Urinary bladder (tissue), 4 donors: ENCODE data around the gene CFAP221. TPM values are rescaled to one million over a fixed set of nuclear protein-coding genes. Genes with fewer than 3 reads are reported as not detected.
"Not testable (repeated sequence)": the region's sequence is repeated elsewhere in the genome, so short reads cannot be mapped to it uniquely, and the experiment has no call there.

ENCODE experiments used
- DNase-seq: peaks from one replicate; pipeline ENCODE4 v3.0.0-alpha.2; 2015; ENCODE audit errors: extremely low spot score
- H3K27ac ChIP-seq: one replicate; pipeline ENCODE4 v1.5.1; 2013; ENCODE audit warnings: low read depth, mild to moderate bottlenecking, moderate library complexity
- H3K36me3 ChIP-seq: one replicate; pipeline ENCODE4 v1.6.1; 2013; ENCODE audit warnings: mild to moderate bottlenecking, moderate library complexity; ENCODE audit not compliant: insufficient read depth
- H3K4me1 ChIP-seq: one replicate; pipeline ENCODE4 v1.6.1; 2013; ENCODE audit warnings: mild to moderate bottlenecking, moderate library complexity; ENCODE audit not compliant: insufficient read depth
- H3K4me3 ChIP-seq: one replicate; pipeline ENCODE4 v1.5.1; 2013; ENCODE audit warnings: low read depth, low read length
- WGBS: extraction: QIAGEN DNeasy Blood & Tissue Kit; methylation state at CpG from one replicate; pipeline ENCODE4 v1.1.7; 2013; 5-methylcytosine and 5-hydroxymethylcytosine counted together
- polyA plus RNA-seq: library from polyadenylated mRNA; stranded (reverse); fragments of 200-250 nt; gene quantifications from one replicate; pipeline ENCODE4 v1.2.3, GENCODE V29; 2013
- total RNA-seq: library from RNA; depleted of rRNA; stranded (reverse); fragments of >200 nt; gene quantifications from one replicate; pipeline ENCODE4 v1.2.3, GENCODE V29; 2014
- donor health status: healthy with polysubstance abuse.
- donor health status: healthy.

CFAP221 gene
- total and polyA plus RNA-seq, 2 donors: 0.09 to 0.95 TPM

GRCh38 chr2:119617455-119617854, 73.2 kb downstream of the CFAP221 start:
- 82% methylated on average over 2 of the region's 2 CpGs for WGBS

GRCh38 chr2:119618725-119619124, 74.5 kb downstream of the CFAP221 start:
- 52% methylated on average over 7 of the region's 7 CpGs for WGBS
- not testable (repeated sequence) for H3K4me1 ChIP-seq, H3K4me3 ChIP-seq, H3K36me3 ChIP-seq, H3K27ac ChIP-seq, DNase-seq

More at GRCh38 chr2:119617455-119617854, 73.2 kb downstream of the CFAP221 start:
- no peak for DNase-seq
- no peak overlapping the region for H3K4me3 ChIP-seq
- H3K36me3 ChIP-seq: no peaks in the 10 kb centered on the region
- no peaks in the 10 kb centered on the region for H3K4me1 ChIP-seq
- H3K27ac ChIP-seq: no peak overlapping the region

- no peaks in the 10 kb centered on the region for H3K4me1 ChIP-seq
- DNase-seq: no peak
- WGBS: 93% methylated on average over 3 of the region's 3 CpGs
These were observed 81.0 kb downstream of the CFAP221 start for GRCh38 chr2:119625226-119625625.

GRCh38 chr2:119629323-119629825, 85.1 kb downstream of the CFAP221 start:
- DNase-seq: no peak
- Histone ChIP-seq H3K36me3 (no peaks in the 10 kb centered on the region), H3K4me1 (no peaks in the 10 kb centered on the region), H3K4me3 (no peak overlapping the region), H3K27ac (no peak overlapping the region)
- 76% methylated on average over 5 of the region's 5 CpGs for WGBS

More at GRCh38 chr2:119625226-119625625, 81.0 kb downstream of the CFAP221 start:
- Histone ChIP-seq H3K4me3 (no peak overlapping the region), H3K27ac (no peak overlapping the region), H3K36me3 (no peaks in the 10 kb centered on the region)

- Histone ChIP-seq H3K4me3 (no peak overlapping the region), H3K4me1 (no peaks in the 10 kb centered on the region), H3K27ac (no peak overlapping the region), H3K36me3 (no peaks in the 10 kb centered on the region)
- DNase-seq: no peak
- WGBS: 90% methylated on average over 4 of the region's 4 CpGs
These were observed 85.9 kb downstream of the CFAP221 start for GRCh38 chr2:119630121-119630520.

GRCh38 chr2:119637371-119637770, 93.1 kb downstream of the CFAP221 start:
- no peaks in the 10 kb centered on the region for H3K4me1 ChIP-seq
- 36% methylated on average over 5 of the region's 5 CpGs for WGBS
- no peak overlapping the region for H3K27ac ChIP-seq
- H3K36me3 ChIP-seq: no peaks in the 10 kb centered on the region
- DNase-seq: peak; percentile 23
- no peak overlapping the region for H3K4me3 ChIP-seq

- H3K4me3 ChIP-seq: no peak overlapping the region
- H3K36me3 ChIP-seq: no peaks in the 10 kb centered on the region
- no peak overlapping the region for H3K27ac ChIP-seq
- no peaks in the 10 kb centered on the region for H3K4me1 ChIP-seq
- DNase-seq: no peak
- WGBS: 60% methylated on average over 12 of the region's 12 CpGs
These were observed 94.0 kb downstream of the CFAP221 start for GRCh38 chr2:119638246-119638645.

- no peak overlapping the region for H3K27ac ChIP-seq
- 36% methylated on average over 19 of the region's 19 CpGs for WGBS
- no peaks in the 10 kb centered on the region for H3K36me3 ChIP-seq
- no peak overlapping the region for H3K4me3 ChIP-seq
- H3K4me1 ChIP-seq: no peaks in the 10 kb centered on the region
- DNase-seq: no peak
These were observed 94.7 kb downstream of the CFAP221 start for GRCh38 chr2:119638685-119639554.

- H3K27ac ChIP-seq: no peak overlapping the region
- H3K4me1 ChIP-seq: no peaks in the 10 kb centered on the region
- DNase-seq: peak; percentile 33
- WGBS: 6% methylated on average over 17 of the region's 17 CpGs
- H3K4me3 ChIP-seq: no peak overlapping the region
- H3K36me3 ChIP-seq: no peaks in the 10 kb centered on the region
These were observed 97.5 kb downstream of the CFAP221 start for GRCh38 chr2:119641562-119642258.

GRCh38 chr2:119644186-119644585, 99.9 kb downstream of the CFAP221 start:
- WGBS: 84% methylated on average over 3 of the region's 3 CpGs
- Histone ChIP-seq H3K4me1 (no peaks in the 10 kb centered on the region), H3K36me3 (no peaks in the 10 kb centered on the region), H3K4me3 (no peak overlapping the region), H3K27ac (no peak overlapping the region)
- no peak for DNase-seq

- no peak overlapping the region for H3K4me3 ChIP-seq
- H3K4me1 ChIP-seq: no peaks in the 10 kb centered on the region
- no peak overlapping the region for H3K27ac ChIP-seq
- WGBS: 42% methylated on average over 3 of the region's 3 CpGs
- no peak for DNase-seq
- H3K36me3 ChIP-seq: no peaks in the 10 kb centered on the region
These were observed 101.1 kb downstream of the CFAP221 start for GRCh38 chr2:119645173-119645855.

GRCh38 chr2:119646149-119646548, 101.9 kb downstream of the CFAP221 start:
- Histone ChIP-seq H3K27ac (no peak overlapping the region), H3K4me3 (no peak overlapping the region), H3K4me1 (no peaks in the 10 kb centered on the region), H3K36me3 (no peaks in the 10 kb centered on the region)
- 77% methylated on average over 3 of the region's 3 CpGs for WGBS
- DNase-seq: no peak

- H3K4me1 ChIP-seq: no peaks in the 10 kb centered on the region
- H3K36me3 ChIP-seq: no peaks in the 10 kb centered on the region
- no peak overlapping the region for H3K27ac ChIP-seq
- no peak for DNase-seq
- 80% methylated on average over 7 of the region's 7 CpGs for WGBS
- no peak overlapping the region for H3K4me3 ChIP-seq
These were observed 103.4 kb downstream of the CFAP221 start for GRCh38 chr2:119647440-119648169.
